ENCODE results near the gene NPLOC4. TPM values are rescaled to one million over a fixed set of nuclear protein-coding genes. Genes with fewer than 3 reads are reported as not detected.

Gene NPLOC4
- total and polyA plus RNA-seq, 2 of the 8 experiments (the other 6 are each of a cell fraction or from before 2014, with no cell fraction given) = 70.7 to 92.7 TPM

- no peak overlapping the region for H2BK5ac ChIP-seq (ENCODE audit: low read depth, low read length)
- H3K36me3 ChIP-seq (ENCODE audit: control insufficient read depth in 2 of 4, insufficient read depth in 4 of 4, low read length in 3 of 4) = peaks cover 20 to 59% (median 40%) of the 10 kb centered on the region in 4 experiments
- H3K56ac ChIP-seq (replicated peaks; ENCODE audit: insufficient read length, low read depth, low read length) = no peak overlapping the region
- no peak overlapping the region for H2BK120ac ChIP-seq (replicated peaks; ENCODE audit: low read depth, low read length)
- H3K79me2 ChIP-seq (ENCODE audit: control insufficient read depth in 1 of 2, insufficient read depth in 2 of 2, low read length in 2 of 2) = no peaks in the 10 kb centered on the region
- FAIRE-seq (no peak), DNase-seq (ENCODE audit: low read depth in 1 of 2, low spot score in 2 of 2) (no peak)
- no peak overlapping the region for H3K4me2 ChIP-seq (ENCODE audit: insufficient read depth in 1 of 2, low read depth in 2 of 2, low read length in 2 of 2)
- H2BK20ac ChIP-seq (ENCODE audit: low read length) = no peak overlapping the region
- no peak overlapping the region for H2AK5ac ChIP-seq (ENCODE audit: low read depth, low read length)
- H2BK15ac ChIP-seq (ENCODE audit: low read length) = no peak overlapping the region
- ChIA-PET POLR2A (ENCODE audit: partially characterized antibody) (interaction anchor here (1.0 to 3.4 kb wide), 4 partner anchors 9 to 13 kb away, joined by 3 to 11 read pairs (median 6); no protein-coding TSS in a partner anchor), CTCF (ENCODE audit: partially characterized antibody) (interaction anchor here (0.7 to 2.2 kb wide), 3 partner anchors 9 to 133 kb away, joined by 3 to 12 read pairs (median 3); no protein-coding TSS in a partner anchor)
- no peak overlapping the region for H3K9ac ChIP-seq (replicated peaks in 1 of 4; ENCODE audit: extremely low read depth in 1 of 4, low read depth in 3 of 4, low read length in 3 of 4)
- H4K5ac ChIP-seq (ENCODE audit: insufficient read length, low read depth, low read length) = no peak overlapping the region
- no peak overlapping the region for H2BK12ac ChIP-seq (ENCODE audit: low read depth, low read length)
- H2AFZ ChIP-seq (ENCODE audit: low read length) = no peak overlapping the region
- H4K8ac ChIP-seq (ENCODE audit: extremely low read depth, insufficient read depth, low read length) = no peak overlapping the region
- H3K4ac ChIP-seq (replicated peaks; ENCODE audit: insufficient read length, low read depth, low read length) = no peak overlapping the region
- no peak overlapping the region for H3K18ac ChIP-seq (ENCODE audit: extremely low read depth, low read length)
- no peaks in the 10 kb centered on the region for H3K23me2 ChIP-seq (ENCODE audit: low read depth, low read length)
- peaks cover 7 to 9% of the 10 kb centered on the region in 2 experiments for H4K20me1 ChIP-seq (replicated peaks in 1 of 2; ENCODE audit: control insufficient read depth in 1 of 2, insufficient read depth in 2 of 2, low read length in 2 of 2)
- H3K4me1 ChIP-seq (replicated peaks in 1 of 4; ENCODE audit: control insufficient read depth in 3 of 4, insufficient read depth in 4 of 4, low read length in 3 of 4) = no peaks in the 10 kb centered on the region
- H3K23ac ChIP-seq (ENCODE audit: insufficient read length) = no peak overlapping the region
- no peak overlapping the region for H3K14ac ChIP-seq (ENCODE audit: insufficient read length)
- no peaks in the 10 kb centered on the region for H3K27me3 ChIP-seq (replicated peaks in 1 of 4; ENCODE audit: control insufficient read depth in 3 of 4, extremely low read depth in 1 of 4, insufficient read depth in 3 of 4, low read length in 3 of 4)
- TF ChIP-seq E2F6 (IDR thresholded peaks at IDR 0.05) (no peak), CTCF (IDR thresholded peaks at IDR 0.05; ENCODE audit: control extremely low read depth in 1 of 3, insufficient read depth in 1 of 3, low read depth in 1 of 3, low read length in 3 of 3) (no peak), USF2 (IDR thresholded peaks at IDR 0.05; ENCODE audit: low read length) (no peak), CREB1 (IDR thresholded peaks at IDR 0.05) (no peak), RXRA (IDR thresholded peaks at IDR 0.05; ENCODE audit: insufficient read depth, low read depth, low read length) (no peak), NANOG (IDR thresholded peaks at IDR 0.05; ENCODE audit: insufficient read depth, low read depth, low read length, poor library complexity, severe bottlenecking) (no peak), BACH1 (IDR thresholded peaks at IDR 0.05; ENCODE audit: low read length) (no peak)
- 98% methylated on average over 11 of the region's 11 CpGs; no CpG with 5 or more reads in 1 of the 2 experiments for WGBS, 2 experiments (ENCODE audit: extremely low coverage in 1 of 2, insufficient coverage in 1 of 2, insufficient read length in 1 of 2, insufficient replicate concordance in 2 of 2, low coverage in 1 of 2, low lambda C conversion rate in 2 of 2, missing lambda C conversion rate in 1 of 2)
- H3K79me1 ChIP-seq (ENCODE audit: low read depth, low read length) = no peaks in the 10 kb centered on the region; the same call in 1 of the 2 replicates
- H3K27ac ChIP-seq (ENCODE audit: low read depth, low read length) = no peak overlapping the region
- H3K4me3 ChIP-seq (ENCODE audit: extremely low read depth in 1 of 4, insufficient read depth in 2 of 4, low read depth in 3 of 4, low read length in 4 of 4) = no peak overlapping the region
- no peak overlapping the region for H4K91ac ChIP-seq (replicated peaks; ENCODE audit: insufficient read length, low read length)
- H3K9me3 ChIP-seq (ENCODE audit: insufficient read depth in 2 of 2, low read depth in 1 of 2, low read length in 1 of 2) = no peaks in the 10 kb centered on the region
Measured at GRCh38 chr17:81570964-81571363, 65.9 kb downstream of the NPLOC4 start.

Data from H1 (cell line).